Activated CD4-positive, alpha-beta T cell treated with anti-CD3 and anti-CD28 coated beads, Interleukin-2, amount 50 U/mL, for 4 hours (primary cell): ENCODE results near the gene NUDCD2.
A peak's percentile ranks its signal among the peaks of the same experiment; 100 is the strongest.
"Not testable (repeated sequence)": the region's sequence is repeated elsewhere in the genome, so short reads cannot be mapped to it uniquely, and the experiment has no call there.

Source experiments
- DNase-seq, 2 experiments: peaks; one replicate each; pipeline ENCODE4 v3.0.0-alpha.2; 2020

The NUDCD2 gene

DNA sequence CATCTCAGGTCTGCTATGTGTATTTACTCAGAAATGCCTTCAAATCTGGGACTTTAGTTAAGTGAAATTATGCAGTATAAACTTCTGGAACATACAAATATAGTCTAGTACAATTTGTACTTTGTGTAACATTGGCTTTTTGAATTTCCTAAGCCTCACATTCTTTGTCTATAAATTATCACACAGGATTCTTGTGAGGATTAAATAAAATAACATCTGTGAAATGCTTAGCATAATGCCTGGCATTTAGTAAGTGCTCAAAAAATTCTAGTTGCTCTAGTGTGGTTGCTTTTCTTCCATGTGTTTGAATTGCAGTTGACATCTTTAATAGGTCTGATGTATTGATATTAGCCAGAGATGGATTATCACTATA is 3.1 kb upstream of the NUDCD2 start:
- no peak for DNase-seq

DNA sequence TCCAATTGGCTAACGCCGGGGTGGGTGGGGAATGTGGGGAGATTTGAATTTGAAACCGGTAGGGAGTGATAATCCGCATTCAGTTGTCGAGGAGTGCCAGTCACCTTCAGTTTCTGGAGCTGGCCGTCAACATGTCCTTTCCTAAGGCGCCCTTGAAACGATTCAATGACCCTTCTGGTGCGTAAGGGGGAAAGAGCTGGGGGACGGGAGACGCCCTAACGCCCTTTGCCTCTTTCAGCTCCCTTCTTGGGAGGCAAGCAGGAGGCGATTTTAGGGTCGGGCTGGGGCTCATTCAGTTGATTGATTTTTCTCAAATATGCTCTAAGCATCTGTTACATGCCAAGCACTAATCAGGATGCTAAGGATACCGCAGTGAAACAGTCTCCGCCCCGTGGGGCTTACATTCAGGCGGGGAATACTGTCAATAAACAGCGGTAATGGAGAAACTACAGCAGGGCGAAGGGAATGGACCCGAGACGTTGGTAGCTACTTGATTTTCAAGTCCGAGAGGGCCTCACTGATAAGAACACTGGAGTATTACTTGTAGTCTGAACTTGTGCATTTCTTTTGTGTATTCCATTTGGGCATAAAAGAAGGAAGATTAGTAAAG is 765 bp upstream of the NUDCD2 start, which contains the start of gene HMMR:
Gene HMMR (plus strand): TSS at position 71 of the 610 bp plus-strand sequence. CDS start 61 bp downstream, at position 132.
- DNase-seq = no peak

DNA sequence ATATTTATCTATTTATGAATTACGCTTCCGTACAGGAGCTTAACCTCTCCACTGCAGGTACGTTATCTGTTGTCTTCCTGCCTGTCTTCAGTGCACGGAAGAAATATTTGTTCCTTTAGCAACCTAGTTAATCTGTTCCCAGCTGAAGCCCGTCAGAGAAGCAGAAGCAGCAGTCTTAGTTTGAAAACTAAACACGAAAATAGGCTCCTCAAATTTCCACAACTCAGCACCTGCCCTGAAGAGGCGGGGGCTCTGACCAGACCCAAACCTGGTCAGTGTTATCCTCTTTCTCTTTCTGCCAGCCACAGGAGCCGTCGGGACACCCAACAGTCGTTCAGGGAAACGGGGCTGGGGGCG is 462 bp downstream of the NUDCD2 start:
- no peak for DNase-seq

DNA sequence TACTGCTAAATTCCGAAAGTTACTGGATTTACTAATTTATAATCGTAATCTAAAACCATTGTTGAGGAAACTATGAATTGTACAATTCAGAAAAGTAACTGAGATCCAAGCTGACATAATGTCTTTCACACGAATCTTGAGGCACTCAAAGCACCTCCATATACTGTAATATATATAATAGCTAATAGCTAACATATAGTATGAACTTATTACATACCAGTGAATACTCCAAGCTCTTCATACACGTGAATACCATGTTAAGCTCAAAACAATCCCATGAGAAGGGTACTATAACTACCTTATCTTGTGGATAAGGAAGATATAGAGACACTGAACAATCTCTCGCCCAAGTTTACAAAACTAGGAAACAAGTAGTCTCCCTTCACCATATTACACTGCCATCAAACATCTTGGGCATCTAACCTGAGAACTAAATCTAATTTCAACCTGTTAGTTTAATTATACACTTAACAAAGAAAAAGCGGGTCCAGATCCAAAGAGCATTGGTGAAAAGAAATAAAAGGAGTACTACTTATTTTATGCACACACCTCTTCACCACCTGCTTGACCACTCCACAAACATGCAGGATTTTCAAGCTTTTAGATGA is 1.0 kb downstream of the NUDCD2 start:
- no peak for DNase-seq

DNA sequence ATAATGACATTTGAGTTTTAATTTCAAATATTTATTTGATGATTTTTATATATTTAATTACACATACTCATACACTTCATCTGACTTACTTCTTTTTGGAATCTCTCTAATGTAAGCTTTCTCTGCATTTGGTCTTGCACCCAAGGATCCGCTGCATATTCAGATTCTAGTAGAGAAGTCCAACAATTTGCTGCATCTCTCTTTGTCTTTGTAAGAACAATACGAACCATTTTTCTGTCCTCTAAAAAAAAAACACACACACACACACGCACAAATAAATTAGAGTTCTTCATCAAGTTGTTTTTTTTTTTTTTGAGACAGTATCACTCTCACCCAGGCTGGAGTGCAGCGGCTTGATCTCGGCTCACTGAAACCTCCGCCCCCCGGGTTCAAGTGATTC is 3.1 kb downstream of the NUDCD2 start:
- no peak for DNase-seq

DNA sequence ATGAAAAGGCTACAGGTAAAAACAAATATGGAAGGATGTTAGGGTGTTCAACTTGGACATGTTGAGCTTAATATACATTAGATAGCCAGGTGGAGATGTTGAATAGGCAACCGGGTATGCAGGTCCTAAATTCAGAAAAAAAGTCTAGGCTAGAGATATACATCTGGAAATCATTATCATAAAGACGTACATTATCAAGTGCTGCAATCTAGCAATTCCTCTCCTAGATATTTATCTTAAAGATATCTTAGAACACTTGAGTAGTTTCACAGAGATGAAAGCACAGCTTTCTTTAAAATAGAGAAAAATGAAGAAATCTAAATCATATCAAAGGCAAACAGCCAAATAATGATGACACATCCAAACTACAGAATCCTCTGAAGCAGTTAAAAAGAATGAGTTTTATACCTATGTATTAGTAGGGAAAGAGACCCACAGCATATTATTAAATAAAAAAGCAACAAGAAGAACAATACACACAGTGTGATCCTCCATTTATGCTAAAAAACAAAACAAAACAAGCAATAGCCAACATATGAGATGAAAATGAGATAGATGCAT is 3.8 kb downstream of the NUDCD2 start:
- DNase-seq = no peak

DNA sequence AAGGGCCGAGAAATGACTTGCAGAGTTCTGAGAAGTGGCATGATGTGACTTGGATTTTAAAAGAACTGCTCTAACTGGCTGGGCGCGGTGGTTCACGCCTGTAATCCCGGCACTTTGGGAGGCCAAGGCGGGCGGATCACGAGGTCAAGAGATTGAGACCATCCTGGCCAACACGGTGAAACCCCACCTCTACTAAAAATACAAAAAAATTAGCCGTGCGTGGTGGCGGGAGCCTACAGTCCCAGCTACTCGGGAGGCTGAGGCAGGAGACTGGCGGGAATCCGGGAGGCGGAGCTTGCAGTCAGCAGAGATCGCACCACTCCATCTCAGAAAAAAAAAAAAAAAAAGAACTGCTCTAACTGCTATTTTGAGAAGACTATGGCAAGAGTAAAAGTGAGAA is 4.5 kb downstream of the NUDCD2 start:
- DNase-seq = not testable (repeated sequence)

DNA sequence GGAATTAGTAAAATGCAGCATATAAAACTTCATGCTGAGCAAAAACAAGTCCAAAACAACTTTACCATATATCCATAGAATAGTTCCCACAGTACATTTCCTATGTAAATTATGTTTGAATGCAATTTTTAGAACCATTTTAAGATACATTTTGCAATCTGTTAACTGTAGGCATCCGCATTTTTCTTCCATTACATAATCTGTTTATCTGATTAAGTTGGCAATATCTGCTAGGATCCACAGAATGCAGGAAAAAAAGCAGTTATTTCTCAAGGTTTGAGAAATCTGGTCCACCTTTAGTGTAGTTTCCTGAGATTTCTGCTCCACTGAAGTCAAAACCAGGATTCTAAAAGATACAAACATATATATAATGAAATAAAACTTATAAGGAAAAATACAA is 6.2 kb downstream of the NUDCD2 start:
- DNase-seq = no peak

DNA sequence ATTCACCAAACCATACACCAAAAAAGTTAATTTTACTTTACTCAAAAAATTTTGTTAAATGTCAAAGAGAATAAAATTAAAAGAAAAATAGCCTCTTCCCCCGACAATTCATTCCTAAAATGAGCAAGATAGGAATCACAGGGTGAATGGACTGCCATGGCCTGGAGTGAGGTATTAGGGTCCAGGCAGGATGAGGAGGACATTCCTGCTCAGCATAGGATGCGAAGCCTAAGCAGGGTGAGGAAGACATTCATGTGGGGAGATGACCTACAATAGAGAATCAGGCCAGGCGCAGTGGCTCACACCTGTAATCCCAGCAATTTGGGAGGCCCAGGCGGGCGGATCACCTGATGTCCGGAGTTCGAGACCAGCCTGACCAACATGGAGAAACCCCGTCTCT is 8.4 kb downstream of the NUDCD2 start:
- no peak for DNase-seq

DNA sequence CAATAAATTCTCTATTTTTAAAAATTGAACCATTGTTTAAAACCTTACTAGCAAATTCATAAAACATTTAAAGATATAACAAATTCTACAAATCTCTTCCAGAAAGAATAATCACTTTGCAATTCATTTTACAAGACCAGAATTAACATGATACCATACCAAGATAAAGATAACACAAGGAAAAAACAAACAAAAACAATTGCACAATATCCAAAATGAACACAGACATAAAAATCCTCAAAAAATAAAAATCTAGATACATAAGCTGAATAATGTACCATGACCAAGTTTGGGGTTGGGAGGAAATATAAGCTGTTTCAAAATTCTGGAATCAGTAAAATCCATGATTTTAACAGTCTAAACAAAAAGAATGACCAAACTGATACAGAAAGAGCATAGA is 11.4 kb downstream of the NUDCD2 start:
- DNase-seq = no peak

DNA sequence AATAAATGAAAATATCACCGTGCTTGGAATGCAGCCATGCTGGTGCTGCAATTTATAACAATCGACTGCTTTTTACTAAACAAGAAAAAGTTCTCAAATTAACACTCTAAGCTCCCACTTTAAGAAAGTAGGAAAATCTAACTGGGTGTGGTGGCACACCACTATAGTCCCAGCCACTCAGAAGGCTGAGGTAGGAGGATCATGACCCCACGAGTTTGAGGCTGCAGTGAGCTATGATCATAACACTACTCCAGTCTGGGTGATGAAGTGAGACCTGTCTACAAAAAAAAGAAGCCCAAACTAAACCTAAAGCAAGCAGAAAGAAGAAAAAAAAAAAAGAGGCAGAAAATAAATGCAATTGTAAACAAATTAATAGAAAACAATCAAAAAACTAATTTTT is 12.0 kb downstream of the NUDCD2 start:
- no peak for DNase-seq

DNA sequence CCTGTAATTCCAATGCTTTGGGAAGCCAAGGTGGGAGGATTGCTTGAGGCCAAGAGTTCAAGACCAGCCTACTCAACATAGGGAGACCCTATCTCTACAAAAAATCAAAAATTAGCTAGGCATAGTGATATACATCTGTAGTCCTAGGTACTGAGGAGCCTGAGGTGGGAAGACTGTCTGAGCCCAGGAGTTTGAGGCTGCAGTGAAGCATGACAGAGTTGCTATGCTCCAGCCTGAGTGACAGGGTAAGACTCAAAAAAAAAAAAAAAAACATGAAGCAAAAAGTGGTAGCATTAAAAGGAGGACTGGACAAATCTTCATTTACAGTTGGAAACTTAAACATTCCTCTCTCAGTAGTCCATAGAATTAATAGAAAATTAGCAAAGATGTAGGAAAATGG is 12.7 kb downstream of the NUDCD2 start:
- DNase-seq = no peak

DNA sequence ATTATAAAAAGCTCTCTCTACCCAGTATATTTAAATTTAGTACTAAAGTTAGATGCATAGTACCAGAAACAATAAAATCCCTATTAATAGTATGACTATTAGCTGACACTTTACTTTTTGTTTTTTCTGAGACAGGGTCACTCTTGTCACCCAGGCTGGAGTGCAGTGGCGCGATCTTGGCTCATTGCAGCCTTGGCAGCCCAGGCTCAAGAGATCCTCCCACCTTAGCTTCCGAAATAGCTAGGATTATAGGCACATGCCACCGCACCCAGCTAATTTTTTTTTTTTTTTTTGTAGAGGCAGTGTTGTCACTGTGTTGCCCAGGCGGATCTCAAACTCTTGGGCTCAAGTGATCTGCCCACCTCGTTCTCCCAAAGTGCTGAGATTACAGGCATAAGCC is 14.6 kb downstream of the NUDCD2 start:
- no peak for DNase-seq

DNA sequence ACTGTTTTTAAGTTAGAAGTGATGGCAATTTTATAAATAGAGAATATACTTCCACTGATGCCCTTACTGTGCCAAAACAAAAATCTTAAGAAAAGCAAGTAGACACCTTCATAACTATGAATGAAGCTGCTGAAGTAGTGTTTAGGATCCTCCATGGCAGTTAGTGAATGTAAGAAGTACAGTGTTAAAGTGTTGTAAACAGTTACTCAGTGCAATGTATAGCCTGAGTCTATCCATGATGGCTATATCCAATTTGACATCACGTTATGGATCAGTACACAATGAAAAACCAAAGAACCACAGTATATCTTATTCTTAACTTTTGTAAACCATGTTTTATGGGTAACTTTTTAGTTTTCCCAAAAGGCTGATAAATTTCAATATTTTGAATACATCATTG is 15.4 kb downstream of the NUDCD2 start:
- DNase-seq = no peak

DNA sequence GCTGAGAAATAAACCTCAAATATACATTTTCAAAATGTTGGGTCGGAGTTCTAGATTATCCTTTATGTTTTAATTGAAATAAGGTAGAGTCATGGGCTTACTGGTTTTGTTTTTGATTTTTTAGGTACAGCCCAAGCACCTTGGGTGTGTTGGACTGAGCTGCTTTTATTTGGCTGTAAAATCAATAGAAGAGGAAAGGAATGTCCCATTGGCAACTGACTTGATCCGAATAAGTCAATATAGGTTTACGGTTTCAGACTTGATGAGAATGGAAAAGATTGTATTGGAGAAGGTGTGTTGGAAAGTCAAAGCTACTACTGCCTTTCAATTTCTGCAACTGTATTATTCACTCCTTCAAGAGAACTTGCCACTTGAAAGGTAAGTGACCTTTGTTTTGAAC is 18.9 kb downstream of the NUDCD2 start:
- no peak for DNase-seq

DNA sequence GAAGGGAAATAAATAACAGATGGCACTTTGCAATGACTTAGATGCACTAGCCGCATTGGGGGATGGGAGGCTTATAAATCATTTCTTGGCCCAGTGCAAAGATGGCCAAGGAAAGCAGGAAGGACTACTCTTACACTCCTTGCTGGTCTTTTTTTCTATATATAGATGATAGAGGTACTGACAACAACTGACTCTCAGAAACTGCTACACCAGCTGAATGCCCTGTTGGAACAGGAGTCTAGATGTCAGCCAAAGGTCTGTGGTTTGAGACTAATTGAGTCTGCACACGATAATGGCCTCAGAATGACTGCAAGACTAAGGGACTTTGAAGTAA is 20.8 kb downstream of the NUDCD2 start:
- no peak for DNase-seq

DNA sequence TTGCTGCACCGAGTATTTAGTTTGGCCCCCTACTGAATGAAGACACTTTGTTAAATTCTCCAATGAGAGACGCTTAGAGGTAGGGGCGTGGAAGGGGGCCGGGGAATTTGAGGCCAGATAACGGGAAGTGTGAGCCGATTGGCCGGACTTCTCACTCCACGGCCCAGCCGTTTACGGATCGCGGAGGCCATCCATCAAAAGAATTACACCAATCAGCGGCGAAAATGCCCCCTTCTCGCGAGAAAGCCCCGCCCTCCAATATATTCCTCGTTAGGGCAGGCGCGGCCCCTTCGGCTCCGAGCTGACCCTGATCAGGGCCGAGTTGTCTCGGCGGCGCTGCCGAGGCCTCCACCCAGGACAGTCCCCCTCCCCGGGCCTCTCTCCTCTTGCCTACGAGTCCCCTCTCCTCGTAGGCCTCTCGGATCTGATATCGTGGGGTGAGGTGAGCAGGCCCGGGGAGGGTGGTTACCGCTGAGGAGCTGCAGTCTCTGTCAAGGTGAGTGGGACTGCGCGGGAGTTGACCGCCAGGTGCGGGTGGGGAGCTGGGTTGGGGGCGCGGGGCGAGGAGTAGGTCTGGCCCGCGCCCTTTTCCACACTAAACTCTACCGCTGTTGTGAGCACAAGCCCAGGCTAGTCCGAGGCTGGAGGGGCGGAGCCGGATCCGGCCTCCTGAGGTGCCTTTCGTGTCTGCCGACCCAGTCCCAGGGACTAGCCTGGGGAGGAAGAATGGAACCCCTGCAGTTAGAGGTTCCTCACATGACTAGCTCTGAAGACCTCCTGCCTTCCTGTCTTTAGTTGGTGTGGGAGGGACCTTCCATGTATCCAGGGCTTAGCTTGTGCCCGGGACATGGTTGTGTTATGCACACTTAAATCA is 22.4 kb downstream of the NUDCD2 start, which contains the start of gene CCNG1:
Gene CCNG1 (plus strand): TSS at position 287 of the 874 bp plus-strand sequence. CDS start 1,662 bp downstream, outside the sequence.
- peak; percentile 80 to 82 for DNase-seq

DNA sequence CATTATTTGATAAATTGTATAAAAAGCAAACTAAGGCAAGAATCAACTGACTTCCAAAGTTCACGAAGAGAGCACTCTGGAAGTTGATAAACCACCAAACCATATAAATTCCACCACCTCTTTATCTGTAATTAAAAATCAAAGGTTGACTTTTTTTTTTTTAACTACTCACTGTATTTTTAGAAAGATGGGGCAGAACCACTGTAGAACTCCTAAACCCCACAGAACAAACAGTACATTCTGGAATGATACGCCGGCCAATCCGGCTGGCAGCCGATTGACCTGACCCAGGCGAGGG is 22.9 kb downstream of the NUDCD2 start:
- DNase-seq = no peak

DNA sequence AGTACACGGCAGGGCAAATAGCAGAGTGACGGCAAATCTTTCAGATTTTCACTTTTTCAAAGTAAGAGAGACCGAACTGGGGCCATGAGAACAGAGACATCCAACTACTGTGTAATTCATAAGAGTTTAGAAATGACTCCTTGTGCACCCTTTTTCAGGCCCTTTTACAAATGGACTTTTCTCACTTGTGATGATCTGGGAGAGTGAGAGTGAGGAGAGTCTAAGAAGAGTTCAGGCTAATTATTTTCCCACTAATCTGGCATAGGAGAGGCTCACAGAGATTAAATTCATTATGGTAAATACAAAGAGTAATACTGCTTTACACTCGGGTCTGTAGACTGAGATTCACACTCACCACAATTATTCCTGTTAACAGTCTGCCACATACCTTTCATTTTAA is 23.4 kb downstream of the NUDCD2 start:
- DNase-seq = no peak

DNA sequence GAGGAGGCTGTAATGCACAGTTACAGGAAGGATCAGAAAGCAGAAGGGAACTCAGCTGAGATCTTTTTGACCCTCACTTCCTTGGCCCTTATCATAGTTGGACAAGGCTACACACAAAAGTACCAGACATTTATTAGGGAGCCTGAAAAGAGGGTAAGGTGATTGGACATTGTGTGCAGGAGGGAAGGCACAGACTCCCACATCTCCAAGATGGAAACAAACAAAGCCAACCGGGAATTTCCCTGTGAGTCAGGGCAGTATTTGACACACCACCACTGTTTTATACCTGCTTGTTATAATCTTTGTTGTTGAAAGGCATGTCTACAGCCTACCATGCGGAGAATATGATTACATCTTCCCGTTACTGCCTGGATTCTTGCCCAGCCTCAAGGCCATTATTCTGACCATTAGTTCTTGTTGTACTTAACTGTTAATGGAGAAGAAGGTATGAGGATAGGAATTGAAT is 25.5 kb downstream of the NUDCD2 start:
- DNase-seq = no peak

DNA sequence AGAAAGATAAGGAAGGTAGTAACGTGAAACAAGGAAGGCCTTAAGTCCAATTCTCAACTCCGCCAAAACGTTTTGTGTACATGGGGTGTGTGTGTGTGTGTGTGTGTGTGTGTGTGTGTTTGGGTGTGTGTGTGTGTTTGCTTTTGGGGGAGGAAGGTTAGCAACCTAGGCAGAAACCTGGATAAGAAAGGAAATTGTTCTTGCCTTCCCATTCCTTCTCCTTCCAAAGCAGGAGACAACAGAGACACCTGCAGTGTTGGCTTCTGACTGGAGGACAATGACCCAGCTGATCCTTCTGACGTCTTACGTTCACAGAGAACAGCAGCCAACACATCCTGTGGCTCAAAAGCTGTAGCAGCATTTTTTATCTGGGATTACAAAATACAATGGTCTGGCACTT is 26.6 kb downstream of the NUDCD2 start:
- DNase-seq = no peak

DNA sequence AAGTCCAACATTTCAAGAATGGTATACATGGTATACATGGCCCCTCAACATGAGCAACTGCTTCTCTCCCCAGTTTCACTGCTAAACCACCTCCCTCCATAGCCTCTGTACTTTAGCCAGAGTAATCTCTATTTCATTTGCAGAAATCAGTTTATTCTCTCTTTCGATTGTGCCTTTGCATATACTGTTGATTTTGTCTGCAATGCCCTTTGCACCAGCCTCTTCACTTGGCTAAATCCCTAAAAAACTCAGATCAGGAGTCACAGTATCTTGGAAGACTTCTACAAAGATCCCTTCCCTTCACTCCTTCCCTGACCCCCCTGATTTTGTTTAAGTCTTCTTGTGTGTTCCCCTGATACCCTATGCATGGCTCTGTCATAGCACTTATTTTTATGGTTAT is 27.4 kb downstream of the NUDCD2 start:
- DNase-seq = no peak

DNA sequence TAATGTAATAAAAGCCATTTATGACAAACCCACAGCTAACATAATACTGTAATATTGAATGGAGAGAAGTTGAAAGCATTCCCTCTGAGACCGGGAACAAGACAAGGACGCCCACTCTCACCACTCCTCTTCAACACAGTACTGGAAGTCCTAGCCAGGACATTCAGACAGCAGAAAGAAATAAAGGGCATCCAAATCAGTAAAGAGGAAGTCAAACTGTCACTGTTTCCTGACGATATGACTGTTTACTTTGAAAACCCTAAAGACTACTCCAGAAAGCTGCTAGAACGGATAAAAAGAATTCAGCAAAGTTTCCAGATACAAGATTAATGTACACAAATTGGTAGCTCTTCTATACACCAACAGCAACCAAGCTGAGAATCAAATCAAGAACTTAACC is 33.8 kb downstream of the NUDCD2 start:
- DNase-seq = not testable (repeated sequence)

DNA sequence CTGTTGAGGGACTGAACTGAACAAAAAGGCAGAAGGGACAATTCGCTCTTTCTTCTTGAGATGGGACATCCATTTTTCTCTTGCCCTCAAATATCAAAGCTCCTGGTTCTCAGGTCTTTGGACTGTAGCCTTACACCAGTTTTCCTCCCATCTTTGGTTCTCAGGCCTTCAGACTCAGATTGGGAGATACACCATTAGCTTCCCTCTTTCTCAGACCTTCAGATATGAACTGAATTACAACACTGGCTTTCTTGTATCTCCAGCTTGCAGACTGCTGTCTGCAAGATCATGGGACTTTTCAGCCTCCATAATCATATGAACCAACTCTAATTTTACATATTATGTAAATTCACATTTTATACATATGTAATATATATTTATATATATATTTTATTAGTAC is 35.1 kb downstream of the NUDCD2 start:
- DNase-seq = no peak
